NT2/D1 (cell line): ENCODE measurements around the gene RANBP17.

Source experiments
- YY1 ChIP-seq: IDR thresholded peaks from 2 replicates; pipeline ENCODE4 v1.6.1; 2011; ENCODE audit not compliant: insufficient read length, insufficient read depth
- ZNF274 ChIP-seq: IDR thresholded peaks from 2 replicates; pipeline ENCODE4 v1.6.1; 2011; ENCODE audit warnings: mild to moderate bottlenecking, low read depth, low read length

DNA sequence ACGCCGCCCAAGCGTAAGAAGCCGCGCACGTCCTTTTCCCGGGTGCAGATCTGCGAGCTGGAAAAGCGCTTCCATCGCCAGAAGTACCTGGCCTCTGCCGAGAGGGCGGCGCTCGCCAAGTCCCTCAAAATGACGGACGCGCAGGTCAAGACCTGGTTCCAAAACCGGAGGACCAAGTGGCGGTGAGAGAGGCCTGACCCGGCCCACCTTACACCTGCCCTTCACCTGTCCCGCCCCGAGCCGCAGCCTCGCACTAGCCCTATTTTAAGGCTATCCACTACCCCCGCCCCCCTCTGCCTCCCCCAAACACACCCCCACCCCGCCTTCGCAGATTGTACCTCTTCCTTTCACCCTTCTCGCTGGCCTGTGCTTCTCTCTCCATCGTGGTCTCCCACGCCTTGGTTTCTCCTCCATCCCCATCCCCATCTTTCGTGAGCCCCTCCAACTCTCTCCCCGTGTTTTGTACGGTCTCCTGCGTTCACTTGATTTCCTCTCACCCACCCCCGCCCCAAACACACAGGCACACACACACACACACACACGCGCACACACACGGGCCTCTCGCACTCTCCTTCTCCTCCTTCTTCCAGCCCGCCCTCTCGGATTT, 448.5 kb downstream of the RANBP17 start:
- no peak for TF ChIP-seq YY1
- no peak for TF ChIP-seq ZNF274
